ENCODE results near the gene ARNT2.

The ARNT2 gene

DNA sequence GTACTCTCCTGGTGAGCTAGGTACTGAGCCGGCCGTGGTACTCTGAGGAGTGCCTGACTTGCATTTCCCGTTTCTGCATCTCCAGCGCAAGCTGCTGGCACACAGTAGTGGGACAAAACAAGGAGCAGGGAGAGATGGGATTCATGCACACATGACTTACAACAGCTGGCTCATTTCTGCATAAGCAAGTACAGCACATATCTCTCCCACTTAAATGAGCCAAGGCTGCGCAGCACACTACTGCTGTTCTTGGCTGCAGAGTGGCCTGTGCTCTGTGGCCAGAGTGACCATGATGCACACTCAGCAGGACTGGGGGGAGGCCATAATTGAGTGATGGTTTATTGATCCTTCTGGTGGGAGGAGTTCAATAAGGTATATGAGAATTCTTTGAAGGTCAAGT is 231.8 kb downstream of the ARNT2 start:
- Histone ChIP-seq H3K27ac (ENCODE audit: low read depth, low read length) (no peak overlapping the region), H3K4me1 (ENCODE audit: control insufficient read depth, low read depth, low read length) (no peaks in the 10 kb centered on the region), H3K18ac (ENCODE audit: low read length) (no peak overlapping the region), H3K36me3 (ENCODE audit: control insufficient read depth, insufficient read depth, low read length) (no peaks in the 10 kb centered on the region), H3K79me1 (ENCODE audit: low read length) (no peaks in the 10 kb centered on the region), H3K79me2 (ENCODE audit: control insufficient read depth, insufficient read depth, low read length) (no peaks in the 10 kb centered on the region), H2BK120ac (ENCODE audit: low read depth, low read length) (no peak overlapping the region), H2BK5ac (ENCODE audit: low read length) (no peak overlapping the region), H3K4ac (ENCODE audit: low read depth, low read length) (no peak overlapping the region), H4K5ac (ENCODE audit: low read length) (no peak overlapping the region), H3K56ac (ENCODE audit: low read length) (no peak overlapping the region), H3K23ac (ENCODE audit: low read length) (no peak overlapping the region), H3K4me2 (ENCODE audit: low read length) (no peak overlapping the region), H2AK5ac (ENCODE audit: low read length) (no peak overlapping the region), H2BK15ac (replicated peaks; ENCODE audit: low read depth) (no peak overlapping the region), H4K8ac (ENCODE audit: low read depth, low read length) (no peak overlapping the region), H3K27me3 (ENCODE audit: insufficient read depth, low read length, poor library complexity) (no peaks in the 10 kb centered on the region), H3K4me3 (ENCODE audit: low read length) (no peak overlapping the region), H3K9ac (ENCODE audit: low read length) (no peak overlapping the region)
- no CpG with 5 or more reads among the region's 5 CpGs for WGBS (ENCODE audit: extremely low coverage, insufficient coverage, low lambda C conversion rate)
- DNase-seq: no peak

- H2AK5ac ChIP-seq (ENCODE audit: low read length): no peak overlapping the region
- no peak overlapping the region for H3K4ac ChIP-seq (ENCODE audit: low read depth, low read length)
- no peak overlapping the region for H3K23ac ChIP-seq (ENCODE audit: low read length)
- WGBS (ENCODE audit: extremely low coverage, insufficient coverage, low lambda C conversion rate): no CpG with 5 or more reads among the region's 7 CpGs
- H3K4me2 ChIP-seq (ENCODE audit: low read length): no peak overlapping the region
- no peak overlapping the region for H3K27ac ChIP-seq (ENCODE audit: low read depth, low read length)
- H2BK5ac ChIP-seq (ENCODE audit: low read length): no peak overlapping the region
- peak; percentile 60 for DNase-seq
- no peak overlapping the region for H3K9ac ChIP-seq (ENCODE audit: low read length)
- no peaks in the 10 kb centered on the region for H3K27me3 ChIP-seq (ENCODE audit: insufficient read depth, low read length, poor library complexity)
- H3K79me2 ChIP-seq (ENCODE audit: control insufficient read depth, insufficient read depth, low read length): no peaks in the 10 kb centered on the region
- no peak overlapping the region for H3K18ac ChIP-seq (ENCODE audit: low read length)
- no peak overlapping the region for H2BK120ac ChIP-seq (ENCODE audit: low read depth, low read length)
- no peak overlapping the region for H4K5ac ChIP-seq (ENCODE audit: low read length)
- H3K56ac ChIP-seq (ENCODE audit: low read length): no peak overlapping the region
- H4K8ac ChIP-seq (ENCODE audit: low read depth, low read length): no peak overlapping the region
- no peaks in the 10 kb centered on the region for H3K36me3 ChIP-seq (ENCODE audit: control insufficient read depth, insufficient read depth, low read length)
- no peaks in the 10 kb centered on the region for H3K79me1 ChIP-seq (ENCODE audit: low read length)
- H2BK15ac ChIP-seq (replicated peaks; ENCODE audit: low read depth): no peak overlapping the region
- no peak overlapping the region for H3K4me3 ChIP-seq (ENCODE audit: low read length)
- no peaks in the 10 kb centered on the region for H3K4me1 ChIP-seq (ENCODE audit: control insufficient read depth, low read depth, low read length)
Observed at GRCh38 chr15:80636675-80637074, 232.5 kb downstream of the ARNT2 start.

- Histone ChIP-seq H3K79me2 (ENCODE audit: control insufficient read depth, insufficient read depth, low read length) (no peaks in the 10 kb centered on the region), H3K4me3 (ENCODE audit: low read length) (no peak overlapping the region), H3K36me3 (ENCODE audit: control insufficient read depth, insufficient read depth, low read length) (no peaks in the 10 kb centered on the region), H4K8ac (ENCODE audit: low read depth, low read length) (no peak overlapping the region), H2AK5ac (ENCODE audit: low read length) (no peak overlapping the region), H3K23ac (ENCODE audit: low read length) (no peak overlapping the region), H3K27me3 (ENCODE audit: insufficient read depth, low read length, poor library complexity) (no peaks in the 10 kb centered on the region), H3K18ac (ENCODE audit: low read length) (no peak overlapping the region), H3K27ac (ENCODE audit: low read depth, low read length) (no peak overlapping the region), H4K5ac (ENCODE audit: low read length) (no peak overlapping the region), H3K79me1 (ENCODE audit: low read length) (no peaks in the 10 kb centered on the region), H3K4ac (ENCODE audit: low read depth, low read length) (no peak overlapping the region), H2BK120ac (ENCODE audit: low read depth, low read length) (no peak overlapping the region), H2BK15ac (replicated peaks; ENCODE audit: low read depth) (no peak overlapping the region), H3K9ac (ENCODE audit: low read length) (no peak overlapping the region), H3K4me1 (ENCODE audit: control insufficient read depth, low read depth, low read length) (no peaks in the 10 kb centered on the region), H3K4me2 (ENCODE audit: low read length) (no peak overlapping the region), H3K56ac (ENCODE audit: low read length) (no peak overlapping the region), H2BK5ac (ENCODE audit: low read length) (no peak overlapping the region)
- no CpG with 5 or more reads among the region's 3 CpGs for WGBS (ENCODE audit: extremely low coverage, insufficient coverage, low lambda C conversion rate)
- no peak for DNase-seq
Observed at GRCh38 chr15:80637747-80638146, 233.6 kb downstream of the ARNT2 start.

GRCh38 chr15:80638553-80639167 is 234.5 kb downstream of the ARNT2 start:
- Histone ChIP-seq H3K36me3 (ENCODE audit: control insufficient read depth, insufficient read depth, low read length) (no peaks in the 10 kb centered on the region), H2AK5ac (ENCODE audit: low read length) (no peak overlapping the region), H3K56ac (ENCODE audit: low read length) (no peak overlapping the region), H2BK15ac (replicated peaks; ENCODE audit: low read depth) (no peak overlapping the region), H3K4me3 (ENCODE audit: low read length) (no peak overlapping the region), H3K9ac (ENCODE audit: low read length) (no peak overlapping the region), H3K27me3 (ENCODE audit: insufficient read depth, low read length, poor library complexity) (no peaks in the 10 kb centered on the region), H4K8ac (ENCODE audit: low read depth, low read length) (no peak overlapping the region), H3K4me1 (ENCODE audit: control insufficient read depth, low read depth, low read length) (no peaks in the 10 kb centered on the region), H2BK5ac (ENCODE audit: low read length) (no peak overlapping the region), H4K5ac (ENCODE audit: low read length) (no peak overlapping the region), H3K18ac (ENCODE audit: low read length) (no peak overlapping the region), H3K79me2 (ENCODE audit: control insufficient read depth, insufficient read depth, low read length) (no peaks in the 10 kb centered on the region), H3K4me2 (ENCODE audit: low read length) (no peak overlapping the region), H2BK120ac (ENCODE audit: low read depth, low read length) (no peak overlapping the region), H3K27ac (ENCODE audit: low read depth, low read length) (no peak overlapping the region), H3K79me1 (ENCODE audit: low read length) (no peaks in the 10 kb centered on the region), H3K23ac (ENCODE audit: low read length) (no peak overlapping the region), H3K4ac (ENCODE audit: low read depth, low read length) (no peak overlapping the region)
- DNase-seq: no peak
- no CpG with 5 or more reads among the region's 3 CpGs for WGBS (ENCODE audit: extremely low coverage, insufficient coverage, low lambda C conversion rate)

DNA sequence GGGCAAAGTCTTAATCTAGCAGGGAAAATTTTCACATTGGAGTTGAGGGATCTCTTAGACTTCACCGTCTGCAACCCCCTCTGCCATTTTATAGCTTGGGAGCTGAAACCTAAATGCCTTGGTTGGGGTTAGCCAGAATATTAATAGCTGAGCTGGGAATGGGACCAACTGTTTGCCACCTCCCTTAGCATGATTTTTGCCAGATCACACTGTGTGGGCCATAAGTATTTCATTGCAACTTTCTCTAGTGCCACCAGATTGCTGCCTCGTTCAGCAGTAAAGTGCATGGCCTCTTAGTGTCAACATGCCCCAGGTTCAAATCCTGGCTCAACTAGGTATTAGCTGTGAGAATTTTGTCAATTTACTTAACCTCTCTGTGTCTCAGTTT is 235.0 kb downstream of the ARNT2 start:
- Histone ChIP-seq H3K9ac (ENCODE audit: low read length) (no peak overlapping the region), H3K18ac (ENCODE audit: low read length) (no peak overlapping the region), H3K23ac (ENCODE audit: low read length) (no peak overlapping the region), H2BK15ac (replicated peaks; ENCODE audit: low read depth) (no peak overlapping the region), H4K5ac (ENCODE audit: low read length) (no peak overlapping the region), H3K4me2 (ENCODE audit: low read length) (no peak overlapping the region), H3K79me2 (ENCODE audit: control insufficient read depth, insufficient read depth, low read length) (no peaks in the 10 kb centered on the region), H3K27me3 (ENCODE audit: insufficient read depth, low read length, poor library complexity) (no peaks in the 10 kb centered on the region), H2BK5ac (ENCODE audit: low read length) (no peak overlapping the region), H2BK120ac (ENCODE audit: low read depth, low read length) (no peak overlapping the region), H3K4me1 (ENCODE audit: control insufficient read depth, low read depth, low read length) (no peaks in the 10 kb centered on the region), H2AK5ac (ENCODE audit: low read length) (no peak overlapping the region), H3K4me3 (ENCODE audit: low read length) (no peak overlapping the region), H4K8ac (ENCODE audit: low read depth, low read length) (no peak overlapping the region), H3K79me1 (ENCODE audit: low read length) (no peaks in the 10 kb centered on the region), H3K36me3 (ENCODE audit: control insufficient read depth, insufficient read depth, low read length) (no peaks in the 10 kb centered on the region), H3K56ac (ENCODE audit: low read length) (no peak overlapping the region), H3K27ac (ENCODE audit: low read depth, low read length) (no peak overlapping the region), H3K4ac (ENCODE audit: low read depth, low read length) (no peak overlapping the region)
- DNase-seq: no peak
- WGBS (ENCODE audit: extremely low coverage, insufficient coverage, low lambda C conversion rate): no CpG with 5 or more reads among the region's 2 CpGs

DNA sequence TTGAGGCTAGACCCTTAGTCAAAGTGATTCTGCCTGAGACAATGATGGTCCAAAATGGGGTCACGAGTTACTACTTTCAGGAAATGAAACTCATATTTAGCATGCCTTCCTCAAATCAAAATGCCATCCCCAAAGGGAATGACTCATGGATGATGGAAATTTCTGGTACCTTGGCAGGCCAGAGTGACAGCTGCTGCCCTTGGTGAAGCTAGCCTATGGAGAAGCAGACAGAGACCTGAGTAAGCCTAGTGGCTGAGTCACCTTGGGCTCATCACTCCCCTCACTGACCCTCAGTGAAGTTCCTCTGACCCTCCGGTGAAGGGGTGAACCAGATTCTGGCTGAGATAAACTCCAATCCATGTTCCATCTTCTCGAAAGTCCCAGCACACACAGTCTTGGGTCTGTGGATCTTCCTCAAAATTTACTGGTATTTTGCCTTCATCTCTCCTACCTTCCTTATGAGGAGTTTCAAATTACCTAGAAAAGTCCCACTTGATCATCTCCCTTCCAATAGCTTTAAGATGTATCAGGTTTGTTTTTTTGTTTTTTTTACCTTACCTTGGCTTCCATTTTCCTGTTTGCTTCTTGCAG is 236.4 kb downstream of the ARNT2 start:
- no peak overlapping the region for H2BK5ac ChIP-seq (ENCODE audit: low read length)
- H2AK5ac ChIP-seq (ENCODE audit: low read length): no peak overlapping the region
- H3K27me3 ChIP-seq (ENCODE audit: insufficient read depth, low read length, poor library complexity): no peaks in the 10 kb centered on the region
- no peak for DNase-seq
- no peak overlapping the region for H3K9ac ChIP-seq (ENCODE audit: low read length)
- no peak overlapping the region for H4K5ac ChIP-seq (ENCODE audit: low read length)
- no peaks in the 10 kb centered on the region for H3K4me1 ChIP-seq (ENCODE audit: control insufficient read depth, low read depth, low read length)
- no peak overlapping the region for H3K4me3 ChIP-seq (ENCODE audit: low read length)
- H3K4me2 ChIP-seq (ENCODE audit: low read length): no peak overlapping the region
- H3K56ac ChIP-seq (ENCODE audit: low read length): no peak overlapping the region
- no peak overlapping the region for H3K4ac ChIP-seq (ENCODE audit: low read depth, low read length)
- H4K8ac ChIP-seq (ENCODE audit: low read depth, low read length): no peak overlapping the region
- H3K79me2 ChIP-seq (ENCODE audit: control insufficient read depth, insufficient read depth, low read length): no peaks in the 10 kb centered on the region
- no peaks in the 10 kb centered on the region for H3K79me1 ChIP-seq (ENCODE audit: low read length)
- no peak overlapping the region for H2BK120ac ChIP-seq (ENCODE audit: low read depth, low read length)
- no CpG with 5 or more reads among the region's 3 CpGs for WGBS (ENCODE audit: extremely low coverage, insufficient coverage, low lambda C conversion rate)
- no peak overlapping the region for H3K27ac ChIP-seq (ENCODE audit: low read depth, low read length)
- H2BK15ac ChIP-seq (replicated peaks; ENCODE audit: low read depth): no peak overlapping the region
- H3K23ac ChIP-seq (ENCODE audit: low read length): no peak overlapping the region
- no peaks in the 10 kb centered on the region for H3K36me3 ChIP-seq (ENCODE audit: control insufficient read depth, insufficient read depth, low read length)
- no peak overlapping the region for H3K18ac ChIP-seq (ENCODE audit: low read length)
